Endothelial cell of umbilical vein (primary cell): Measurements from ENCODE around the gene RNF130. TPM values are rescaled to one million over a fixed set of nuclear protein-coding genes. Genes with fewer than 3 reads are reported as not detected.

ENCODE experiments used
- BruUV-seq: library from RNA; stranded (reverse); fragments of 400-500 nt; replicated peaks from 2 replicates; lab custom pipeline; 2021; lab: Mats Ljungman, UMichigan
- CTCF ChIA-PET: fragments of 300-600, 350-600 bp; sonication (Branson Sonifier 250); formaldehyde crosslinking; loops from one replicate; lab custom pipeline; 2021; ENCODE audit warnings: antibody characterized with exemption, inconsistent platforms; lab: Charles Lee
- POLR2A ChIA-PET: fragments of 300-600, 350-600 bp; sonication (Branson Sonifier 250); formaldehyde crosslinking; loops from one replicate; lab custom pipeline; 2021; ENCODE audit warnings: antibody characterized with exemption, inconsistent platforms; lab: Charles Lee
- DNase-seq: peaks from one replicate; pipeline ENCODE4 v3.0.0-alpha.2; 2011; ENCODE audit warnings: low read depth, low spot score
- FAIRE-seq: peaks from 2 replicates; lab custom pipeline; 2011; peaks lifted over from hg19 to GRCh38; lab: Jason Lieb, UNC
- H2AFZ ChIP-seq: 2 replicates; pipeline ENCODE4 v1.6.0; 2012; ENCODE audit warnings: low read depth, low read length, control low read depth, inconsistent platforms
- H3K27ac ChIP-seq: 2 replicates; pipeline ENCODE4 v1.5.1; 2011; ENCODE audit warnings: low read depth, mild to moderate bottlenecking, control low read depth, low read length, moderate library complexity; ENCODE audit not compliant: insufficient read depth
- H3K27me3 ChIP-seq, 2 experiments: 2 replicates each; pipeline versions ENCODE4 v1.6.0 to v1.6.1; 2011; ENCODE audit warnings: low read length in 2 of 2, mixed read lengths in 1 of 2; ENCODE audit not compliant: control insufficient read depth in 2 of 2, insufficient read depth in 2 of 2
- H3K36me3 ChIP-seq, 2 experiments: 2 replicates in 1 of 2; 3 replicates in 1 of 2; pipeline ENCODE4 v1.5.1; 2011; ENCODE audit warnings: low read length in 2 of 2, mild to moderate bottlenecking in 1 of 2, moderate library complexity in 1 of 2; ENCODE audit not compliant: control insufficient read depth in 2 of 2, insufficient read depth in 2 of 2; ENCODE audit errors: extremely low read depth in 1 of 2
- H3K4me1 ChIP-seq: 3 replicates; pipeline ENCODE4 v1.5.1; 2011; ENCODE audit warnings: mild to moderate bottlenecking, low read length; ENCODE audit not compliant: control insufficient read depth, insufficient read depth; ENCODE audit errors: extremely low read depth
- H3K4me2 ChIP-seq: 2 replicates; pipeline ENCODE4 v1.6.1; 2011; ENCODE audit warnings: low read length, control low read depth, mixed read lengths; ENCODE audit not compliant: insufficient read depth
- H3K4me3 ChIP-seq, 3 experiments: fragments of 200-600 bp in 1 of 3; sonication (generic), shearing (Covaris generic) in 1 of 3; replicated peaks in 1 of 3; 2 replicates each; pipeline ENCODE4 v1.5.1; 2011 to 2016; ENCODE audit warnings: control low read depth in 3 of 3, low read length in 3 of 3, mild to moderate bottlenecking in 2 of 3, inconsistent platforms in 1 of 3, low read depth in 1 of 3, moderate library complexity in 1 of 3; ENCODE audit not compliant: insufficient read depth in 1 of 3
- H3K79me2 ChIP-seq: 2 replicates; pipeline ENCODE4 v1.6.0; 2012; ENCODE audit warnings: low read length, inconsistent platforms; ENCODE audit not compliant: control insufficient read depth, insufficient read depth
- H3K9ac ChIP-seq: replicated peaks from 2 replicates; pipeline ENCODE3; 2011; ENCODE audit warnings: low read length, control low read depth; ENCODE audit not compliant: insufficient read depth; ENCODE audit errors: extremely low read depth
- H3K9me1 ChIP-seq: replicated peaks from 3 replicates; pipeline ENCODE4 v1.6.0; 2011; ENCODE audit warnings: mild to moderate bottlenecking, low read length; ENCODE audit not compliant: control insufficient read depth, insufficient read depth; ENCODE audit errors: extremely low read depth
- H3K9me3 ChIP-seq: replicated peaks from 2 replicates; pipeline ENCODE4 v1.5.1; 2012; ENCODE audit warnings: low read length, inconsistent platforms; ENCODE audit not compliant: control insufficient read depth, insufficient read depth
- H4K20me1 ChIP-seq: replicated peaks from 2 replicates; pipeline ENCODE3; 2011; ENCODE audit warnings: mild to moderate bottlenecking, low read length; ENCODE audit not compliant: control insufficient read depth, insufficient read depth; ENCODE audit errors: extremely low read depth
- EZH2 ChIP-seq: IDR thresholded peaks from 2 replicates; pipeline ENCODE4 v1.6.1; 2012; ENCODE audit warnings: borderline replicate concordance, low read depth, mild to moderate bottlenecking, moderate library complexity, low read length, inconsistent platforms; ENCODE audit not compliant: severe bottlenecking
- FOS ChIP-seq: IDR thresholded peaks from 2 replicates; pipeline ENCODE4 v1.6.1; 2011; ENCODE audit warnings: mild to moderate bottlenecking, low read length, moderate library complexity, borderline replicate concordance; ENCODE audit not compliant: insufficient read depth
- GATA2 ChIP-seq: IDR thresholded peaks from 2 replicates; pipeline ENCODE4 v1.7.0; 2011; ENCODE audit warnings: low read depth, mild to moderate bottlenecking, moderate library complexity, mixed read lengths, low read length; ENCODE audit not compliant: insufficient read length, insufficient read depth
- JUN ChIP-seq: IDR thresholded peaks from 2 replicates; pipeline ENCODE4 v1.6.1; 2011; ENCODE audit warnings: borderline replicate concordance, low read depth; ENCODE audit not compliant: insufficient read length, insufficient read depth
- MYC ChIP-seq: IDR thresholded peaks from one replicate; pipeline ENCODE4 v1.6.1; 2011; ENCODE audit warnings: mild to moderate bottlenecking, low read depth, low read length
- POLR2A ChIP-seq: IDR thresholded peaks from 2 replicates; pipeline ENCODE4 v1.6.1; 2012; ENCODE audit warnings: low read depth, mild to moderate bottlenecking, control low read depth, low read length
- POLR2AphosphoS5 ChIP-seq: IDR thresholded peaks from 2 replicates; pipeline ENCODE4 v1.6.1; 2012; ENCODE audit warnings: low read depth, mild to moderate bottlenecking, control low read depth, low read length, moderate library complexity; ENCODE audit not compliant: insufficient read depth
- dilution Hi-C: fragments of 300-500 bp; cut with MboI; formaldehyde crosslinking; loops from one replicate; pipeline ENCODE4 v1.15.0; 2019; ENCODE audit warnings: low sequenced_read_pairs; ENCODE audit not compliant: extremely low pct_ligation_motif_present
- intact Hi-C: fragments of 100-400 bp; cut with micrococcal nuclease; formaldehyde crosslinking; loops from one replicate; pipeline ENCODE4 v1.10.0; 2022
- polyA plus RNA-seq, 4 experiments: library from polyadenylated mRNA; depleted of rRNA in 3 of 4; stranded (reverse) in 3 of 4; unstranded in 1 of 4; fragments of >200 nt; gene quantifications; 2 replicates each; pipeline versions ENCODE4 v1.2.1 to v1.2.3, GENCODE V29; 2011 to 2012; ENCODE audit warnings: missing spikeins in 1 of 4
- total RNA-seq: library from RNA; stranded (reverse); gene quantifications from 2 replicates; pipeline ENCODE4 v1.2.3, GENCODE V29; 2021
- TF ChIP-seq, protein P1 (sequence below), 2 donors: IDR thresholded peaks; 1 replicate in 1 of 2; 2 replicates in 1 of 2; pipeline ENCODE4 v1.5.1; 2011; ENCODE audit warnings: low read length in 2 of 2, mild to moderate bottlenecking in 2 of 2, moderate library complexity in 2 of 2, control low read depth in 1 of 2, inconsistent platforms in 1 of 2, low read depth in 1 of 2; ENCODE audit not compliant: insufficient read depth in 1 of 2; ENCODE audit errors: extremely low read depth in 1 of 2
- TF ChIP-seq, protein P2 (sequence below): IDR thresholded peaks from 2 replicates; pipeline ENCODE4 v1.6.1; 2011; ENCODE audit not compliant: insufficient read depth, insufficient read length

The RNF130 gene
- total and polyA plus RNA-seq, 2 donors (not counting 3 experiments of a cell fraction or from before 2014, with no cell fraction given): 43.0 to 43.1 TPM

DNA sequence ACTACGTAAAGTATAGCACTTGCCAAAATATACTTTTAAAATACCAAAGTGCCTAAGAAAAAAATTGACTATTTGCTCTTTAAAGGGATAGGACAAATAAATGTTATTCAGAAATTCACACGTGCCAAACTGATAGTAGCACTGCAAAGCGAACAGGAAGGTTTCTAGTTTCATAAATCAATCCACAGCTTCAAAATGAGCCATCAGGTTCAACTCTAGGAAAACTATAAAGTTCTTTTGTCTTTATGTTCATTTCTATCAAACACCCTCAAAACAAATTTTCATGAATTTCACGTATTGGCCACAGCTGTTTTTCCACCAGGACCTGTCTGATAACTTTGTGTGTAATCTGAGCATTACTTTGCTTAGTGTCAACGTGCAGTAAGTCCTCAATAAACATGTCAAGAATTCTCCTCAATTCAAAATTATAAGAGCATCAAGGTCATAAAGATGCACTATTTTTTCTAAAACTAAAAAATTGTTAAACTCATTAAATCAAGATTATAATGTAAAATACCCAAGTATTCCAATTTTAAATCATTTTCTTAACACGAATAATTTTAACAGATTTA, 3.0 kb downstream of the RNF130 start:
- Histone ChIP-seq H3K36me3 (no peaks in the 10 kb centered on the region), H3K9ac (no peak overlapping the region), H3K4me3 (no peak overlapping the region), H4K20me1 (no peaks in the 10 kb centered on the region), H3K27me3 (no peaks in the 10 kb centered on the region), H2AFZ (no peak overlapping the region), H3K9me1 (no peaks in the 10 kb centered on the region), H3K4me1 (peaks cover 8% of the 10 kb centered on the region), H3K4me2 (no peak overlapping the region), H3K79me2 (peaks cover 11% of the 10 kb centered on the region), H3K9me3 (no peaks in the 10 kb centered on the region), H3K27ac (no peak overlapping the region)
- TF ChIP-seq GATA2 (no peak), FOS (no peak), MYC (no peak), POLR2AphosphoS5 (no peak), EZH2 (no peak), JUN (no peak), POLR2A (no peak)
- TF ChIP-seq, protein P1, sequence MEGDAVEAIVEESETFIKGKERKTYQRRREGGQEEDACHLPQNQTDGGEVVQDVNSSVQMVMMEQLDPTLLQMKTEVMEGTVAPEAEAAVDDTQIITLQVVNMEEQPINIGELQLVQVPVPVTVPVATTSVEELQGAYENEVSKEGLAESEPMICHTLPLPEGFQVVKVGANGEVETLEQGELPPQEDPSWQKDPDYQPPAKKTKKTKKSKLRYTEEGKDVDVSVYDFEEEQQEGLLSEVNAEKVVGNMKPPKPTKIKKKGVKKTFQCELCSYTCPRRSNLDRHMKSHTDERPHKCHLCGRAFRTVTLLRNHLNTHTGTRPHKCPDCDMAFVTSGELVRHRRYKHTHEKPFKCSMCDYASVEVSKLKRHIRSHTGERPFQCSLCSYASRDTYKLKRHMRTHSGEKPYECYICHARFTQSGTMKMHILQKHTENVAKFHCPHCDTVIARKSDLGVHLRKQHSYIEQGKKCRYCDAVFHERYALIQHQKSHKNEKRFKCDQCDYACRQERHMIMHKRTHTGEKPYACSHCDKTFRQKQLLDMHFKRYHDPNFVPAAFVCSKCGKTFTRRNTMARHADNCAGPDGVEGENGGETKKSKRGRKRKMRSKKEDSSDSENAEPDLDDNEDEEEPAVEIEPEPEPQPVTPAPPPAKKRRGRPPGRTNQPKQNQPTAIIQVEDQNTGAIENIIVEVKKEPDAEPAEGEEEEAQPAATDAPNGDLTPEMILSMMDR (IDR thresholded peaks at IDR 0.05; ENCODE audit: extremely low read depth in 1 of 2, insufficient read depth in 1 of 2, low read depth in 1 of 2, low read length in 2 of 2): no peak
- TF ChIP-seq, protein P2, sequence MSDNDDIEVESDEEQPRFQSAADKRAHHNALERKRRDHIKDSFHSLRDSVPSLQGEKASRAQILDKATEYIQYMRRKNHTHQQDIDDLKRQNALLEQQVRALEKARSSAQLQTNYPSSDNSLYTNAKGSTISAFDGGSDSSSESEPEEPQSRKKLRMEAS: no peak
- DNase-seq: no peak
- intact Hi-C loops (no loop called here), dilution Hi-C loops (no loop called here)
- ChIA-PET POLR2A (no interaction called here), CTCF (no interaction called here)
- no TSS peak for BruUV-seq
- no peak for FAIRE-seq
